ENCODE data around the gene APC. TPM values are rescaled to one million over a fixed set of nuclear protein-coding genes. Genes with fewer than 3 reads are reported as not detected.

APC gene
- total and polyA plus RNA-seq, 4 donors = 83.2 to 279 (median 137) TPM

DNA sequence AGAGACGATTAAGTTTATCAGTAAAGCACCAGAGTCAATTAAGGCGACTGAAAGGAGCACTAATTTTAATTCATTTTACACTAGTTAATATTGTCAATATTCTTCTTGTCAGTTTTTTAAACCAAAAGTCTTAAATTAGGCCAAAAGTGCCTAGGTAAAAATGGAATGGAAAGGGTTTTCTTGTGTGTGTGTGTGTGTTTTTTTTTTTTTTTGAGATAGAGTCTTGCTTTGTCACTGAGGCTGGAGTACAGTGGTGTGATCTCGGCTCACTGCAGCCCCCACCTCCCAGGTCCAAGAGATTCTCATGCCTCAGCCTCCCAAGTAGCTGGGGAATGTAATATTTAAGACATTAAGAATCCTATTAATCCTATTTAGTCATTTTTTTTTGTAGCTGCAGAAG is 3.1 kb upstream of the APC start:
- no CpG with 5 or more reads among the region's 3 CpGs for WGBS (ENCODE audit: insufficient coverage)
- H3K27ac ChIP-seq (ENCODE audit: low read depth, low read length) = no peak overlapping the region
- no peak overlapping the region for H3K4me3 ChIP-seq (ENCODE audit: low read depth, low read length)
- H3K36me3 ChIP-seq (ENCODE audit: control insufficient read depth, insufficient read depth, low read length) = peaks cover 3% of the 10 kb centered on the region
- peaks cover 24% of the 10 kb centered on the region for H3K4me1 ChIP-seq (ENCODE audit: control insufficient read depth, insufficient read depth, low read length)
- no peaks in the 10 kb centered on the region for H3K9me3 ChIP-seq (ENCODE audit: control insufficient read depth, insufficient read depth, low read length)
- no peak for DNase-seq (ENCODE audit: low read depth in 4 of 6, low spot score in 6 of 6)
- no peaks in the 10 kb centered on the region for H3K27me3 ChIP-seq (ENCODE audit: control insufficient read depth, insufficient read depth, low read length)

DNA sequence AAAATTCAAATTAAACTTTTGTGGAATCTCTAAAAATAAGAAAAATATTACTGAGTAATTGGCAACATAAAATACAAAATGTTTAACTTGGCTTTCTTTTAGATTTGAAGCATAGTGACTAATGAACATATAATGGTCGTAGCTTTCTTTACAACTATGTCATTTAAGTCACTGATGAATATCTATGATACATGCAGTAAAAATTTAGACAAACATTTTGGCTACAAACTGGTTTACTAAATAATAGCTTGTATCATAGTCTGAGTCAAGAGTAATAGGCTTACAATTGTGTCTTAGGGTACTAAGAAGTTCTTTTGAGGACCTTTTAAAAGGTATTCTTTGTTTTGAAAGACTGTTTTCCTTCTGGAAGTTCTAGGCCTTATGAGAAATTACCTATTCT is 2.0 kb upstream of the APC start:
- no peaks in the 10 kb centered on the region for H3K9me3 ChIP-seq (ENCODE audit: control insufficient read depth, insufficient read depth, low read length)
- peaks cover 27% of the 10 kb centered on the region for H3K4me1 ChIP-seq (ENCODE audit: control insufficient read depth, insufficient read depth, low read length)
- H3K4me3 ChIP-seq (ENCODE audit: low read depth, low read length) = no peak overlapping the region
- no peaks in the 10 kb centered on the region for H3K27me3 ChIP-seq (ENCODE audit: control insufficient read depth, insufficient read depth, low read length)
- no peak for DNase-seq (ENCODE audit: low read depth in 4 of 6, low spot score in 6 of 6)
- no peak overlapping the region for H3K27ac ChIP-seq (ENCODE audit: low read depth, low read length)
- no CpG with 5 or more reads among the region's 1 CpG for WGBS (ENCODE audit: insufficient coverage)
- H3K36me3 ChIP-seq (ENCODE audit: control insufficient read depth, insufficient read depth, low read length) = peaks cover 3% of the 10 kb centered on the region

DNA sequence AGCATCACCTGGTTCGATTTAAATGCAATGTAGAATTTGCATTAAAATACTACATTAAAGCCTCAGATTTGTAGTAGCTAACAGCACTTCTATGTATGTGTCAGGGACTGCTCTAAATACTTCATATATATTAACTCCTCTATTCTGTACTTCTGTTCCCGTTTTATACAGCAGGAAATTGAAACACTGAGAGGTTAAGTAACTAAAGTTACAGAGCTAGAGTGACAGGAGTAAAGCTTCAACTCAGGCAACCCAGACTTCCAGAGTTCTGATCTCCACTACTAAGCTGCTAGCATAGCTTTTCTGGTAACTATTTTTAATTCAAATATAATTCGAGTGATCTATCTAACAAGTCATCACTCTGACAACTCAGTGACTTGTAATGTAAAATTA is 619 bp upstream of the APC start:
- peak overlapping the region; percentile 96 for H3K27ac ChIP-seq (ENCODE audit: low read depth, low read length)
- H3K4me3 ChIP-seq (ENCODE audit: low read depth, low read length) = peak overlapping the region; percentile 91
- no peaks in the 10 kb centered on the region for H3K9me3 ChIP-seq (ENCODE audit: control insufficient read depth, insufficient read depth, low read length)
- no CpG with 5 or more reads among the region's 3 CpGs for WGBS (ENCODE audit: insufficient coverage)
- H3K27me3 ChIP-seq (ENCODE audit: control insufficient read depth, insufficient read depth, low read length) = no peaks in the 10 kb centered on the region
- peaks cover 19% of the 10 kb centered on the region for H3K4me1 ChIP-seq (ENCODE audit: control insufficient read depth, insufficient read depth, low read length)
- no peak for DNase-seq (ENCODE audit: low read depth in 4 of 6, low spot score in 6 of 6)
- H3K36me3 ChIP-seq (ENCODE audit: control insufficient read depth, insufficient read depth, low read length) = peaks cover 3% of the 10 kb centered on the region

DNA sequence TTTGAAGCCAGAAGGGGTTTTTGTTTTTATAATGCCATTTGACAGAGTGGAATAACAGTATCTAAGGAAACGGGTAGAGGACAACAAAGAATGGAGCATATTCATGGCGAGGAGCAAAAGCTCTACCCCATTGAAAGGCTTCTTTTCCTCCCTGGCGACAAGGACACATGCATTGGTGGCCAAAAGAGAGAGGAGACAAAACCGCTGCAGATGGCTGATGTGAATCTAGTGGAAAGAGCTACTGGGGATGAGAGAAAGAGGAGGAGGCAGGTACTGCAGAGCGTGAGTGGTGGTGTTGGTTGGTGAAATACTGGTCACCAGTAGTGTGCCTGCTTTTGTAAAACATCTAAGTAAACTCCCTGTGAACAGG is 491 bp downstream of the APC start:
- peak overlapping the region; percentile 96 for H3K27ac ChIP-seq (ENCODE audit: low read depth, low read length)
- DNase-seq (ENCODE audit: low read depth in 4 of 6, low spot score in 6 of 6) = peak in 3 of 6 donors; percentile 73 to 94 (median 74)
- peaks cover 3% of the 10 kb centered on the region for H3K36me3 ChIP-seq (ENCODE audit: control insufficient read depth, insufficient read depth, low read length)
- no peaks in the 10 kb centered on the region for H3K27me3 ChIP-seq (ENCODE audit: control insufficient read depth, insufficient read depth, low read length)
- no peaks in the 10 kb centered on the region for H3K9me3 ChIP-seq (ENCODE audit: control insufficient read depth, insufficient read depth, low read length)
- H3K4me1 ChIP-seq (ENCODE audit: control insufficient read depth, insufficient read depth, low read length) = peaks cover 19% of the 10 kb centered on the region
- H3K4me3 ChIP-seq (ENCODE audit: low read depth, low read length) = peak overlapping the region; percentile 91
- 0% methylated on average over 4 of the region's 5 CpGs for WGBS (ENCODE audit: insufficient coverage)

DNA sequence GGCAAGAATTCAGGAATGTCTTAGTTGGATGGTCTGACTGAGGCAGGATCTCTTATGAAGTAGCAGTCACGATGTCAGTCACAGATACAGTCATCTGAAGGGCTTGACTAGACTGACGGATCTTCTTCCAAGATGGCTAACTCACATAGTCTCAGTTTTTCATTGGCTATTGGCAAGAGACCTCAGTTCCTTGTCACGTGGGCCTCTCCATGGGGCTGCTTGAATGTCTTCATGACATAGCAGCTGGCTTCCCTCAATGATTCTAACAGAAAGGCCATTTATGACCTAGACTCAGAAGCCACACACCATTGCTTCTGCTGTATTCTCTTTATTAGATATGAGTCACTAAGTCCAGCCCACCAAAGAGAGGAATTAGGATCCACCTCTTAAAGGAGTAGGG is 4.7 kb downstream of the APC start:
- no peaks in the 10 kb centered on the region for H3K27me3 ChIP-seq (ENCODE audit: control insufficient read depth, insufficient read depth, low read length)
- no peak overlapping the region for H3K4me3 ChIP-seq (ENCODE audit: low read depth, low read length)
- no peaks in the 10 kb centered on the region for H3K9me3 ChIP-seq (ENCODE audit: control insufficient read depth, insufficient read depth, low read length)
- H3K4me1 ChIP-seq (ENCODE audit: control insufficient read depth, insufficient read depth, low read length) = peaks cover 8% of the 10 kb centered on the region
- DNase-seq (ENCODE audit: low read depth in 4 of 6, low spot score in 6 of 6) = peak in 1 of 6 donors; percentile 51
- H3K27ac ChIP-seq (ENCODE audit: low read depth, low read length) = peak overlapping the region; percentile 11
- 39% methylated on average over 3 of the region's 3 CpGs for WGBS (ENCODE audit: insufficient coverage)
- H3K36me3 ChIP-seq (ENCODE audit: control insufficient read depth, insufficient read depth, low read length) = no peaks in the 10 kb centered on the region

DNA sequence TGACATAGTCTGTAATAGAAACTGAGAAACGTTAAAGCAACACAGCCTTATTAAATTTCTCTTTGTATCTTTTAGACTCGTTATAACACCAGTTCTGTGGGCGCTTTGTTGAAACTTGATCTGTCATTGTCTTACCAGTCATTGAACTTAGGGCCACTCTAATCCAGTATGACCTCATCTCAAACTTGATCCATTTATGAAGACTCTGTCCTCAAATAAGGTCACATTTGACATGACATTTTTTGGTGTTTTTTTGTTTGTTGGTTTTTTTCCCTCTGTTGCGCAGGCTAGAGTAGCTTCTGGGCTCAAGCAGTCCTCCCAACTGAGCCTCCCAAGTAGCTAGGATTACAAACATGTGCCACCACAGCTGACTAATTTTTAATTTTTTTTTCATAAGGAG is 5.9 kb downstream of the APC start:
- H3K27ac ChIP-seq (ENCODE audit: low read depth, low read length) = no peak overlapping the region
- H3K4me1 ChIP-seq (ENCODE audit: control insufficient read depth, insufficient read depth, low read length) = peaks cover 2% of the 10 kb centered on the region
- no peaks in the 10 kb centered on the region for H3K9me3 ChIP-seq (ENCODE audit: control insufficient read depth, insufficient read depth, low read length)
- H3K4me3 ChIP-seq (ENCODE audit: low read depth, low read length) = no peak overlapping the region
- DNase-seq (ENCODE audit: low read depth in 4 of 6, low spot score in 6 of 6) = no peak
- WGBS (ENCODE audit: insufficient coverage) = 93% methylated on average over 3 of the region's 4 CpGs
- H3K27me3 ChIP-seq (ENCODE audit: control insufficient read depth, insufficient read depth, low read length) = no peaks in the 10 kb centered on the region
- H3K36me3 ChIP-seq (ENCODE audit: control insufficient read depth, insufficient read depth, low read length) = peaks cover 2% of the 10 kb centered on the region

DNA sequence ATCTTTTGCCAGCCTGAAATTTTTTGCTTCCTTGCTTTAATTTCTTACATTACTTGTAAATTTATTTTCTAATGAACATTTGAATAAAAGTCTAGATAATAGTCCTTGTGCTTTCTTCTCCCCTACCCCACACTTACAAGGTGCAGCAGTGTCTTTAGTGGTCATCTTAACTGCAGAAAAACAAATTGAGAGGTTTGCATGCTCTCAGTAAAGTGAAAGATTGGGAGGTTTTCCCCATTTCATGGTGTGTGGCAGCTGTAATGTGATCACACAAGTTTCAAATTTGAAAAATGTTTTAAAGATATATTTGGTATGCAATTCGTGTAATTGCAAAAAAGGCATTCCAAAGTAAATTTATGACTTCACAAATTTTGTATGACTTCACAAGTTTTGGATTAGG is 14.7 kb downstream of the APC start:
- no CpG with 5 or more reads among the region's 1 CpG for WGBS (ENCODE audit: insufficient coverage)
- Histone ChIP-seq H3K4me1 (ENCODE audit: control insufficient read depth, insufficient read depth, low read length) (no peaks in the 10 kb centered on the region), H3K9me3 (ENCODE audit: control insufficient read depth, insufficient read depth, low read length) (no peaks in the 10 kb centered on the region), H3K27me3 (ENCODE audit: control insufficient read depth, insufficient read depth, low read length) (no peaks in the 10 kb centered on the region), H3K27ac (ENCODE audit: low read depth, low read length) (no peak overlapping the region), H3K36me3 (ENCODE audit: control insufficient read depth, insufficient read depth, low read length) (peaks cover 9% of the 10 kb centered on the region), H3K4me3 (ENCODE audit: low read depth, low read length) (no peak overlapping the region)
- no peak for DNase-seq (ENCODE audit: low read depth in 4 of 6, low spot score in 6 of 6)

DNA sequence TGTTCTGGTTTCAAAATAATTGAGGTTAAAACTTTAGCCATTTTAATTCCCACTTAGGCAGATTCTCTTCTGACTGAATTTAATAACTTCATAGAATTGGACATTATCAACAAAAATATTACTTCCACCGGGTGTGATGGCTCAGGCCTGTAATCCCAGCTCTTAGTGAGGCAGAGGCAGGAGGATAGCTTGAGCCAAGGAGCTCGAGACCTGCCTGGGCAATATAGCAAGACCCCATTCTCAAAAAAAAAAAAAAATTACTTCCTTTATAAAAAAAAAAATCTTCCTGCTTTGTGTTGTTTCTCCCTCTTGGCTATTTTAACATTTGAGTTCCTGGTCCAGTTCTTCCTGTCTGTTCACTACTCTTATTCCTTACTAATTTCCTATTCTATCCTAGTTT is 18.0 kb downstream of the APC start:
- peaks cover 12% of the 10 kb centered on the region for H3K36me3 ChIP-seq (ENCODE audit: control insufficient read depth, insufficient read depth, low read length)
- H3K4me1 ChIP-seq (ENCODE audit: control insufficient read depth, insufficient read depth, low read length) = no peaks in the 10 kb centered on the region
- H3K27me3 ChIP-seq (ENCODE audit: control insufficient read depth, insufficient read depth, low read length) = no peaks in the 10 kb centered on the region
- H3K27ac ChIP-seq (ENCODE audit: low read depth, low read length) = peak overlapping the region; percentile 25
- 80% methylated on average over 1 of the region's 2 CpGs for WGBS (ENCODE audit: insufficient coverage)
- no peaks in the 10 kb centered on the region for H3K9me3 ChIP-seq (ENCODE audit: control insufficient read depth, insufficient read depth, low read length)
- no peak overlapping the region for H3K4me3 ChIP-seq (ENCODE audit: low read depth, low read length)
- DNase-seq (ENCODE audit: low read depth in 4 of 6, low spot score in 6 of 6) = no peak

DNA sequence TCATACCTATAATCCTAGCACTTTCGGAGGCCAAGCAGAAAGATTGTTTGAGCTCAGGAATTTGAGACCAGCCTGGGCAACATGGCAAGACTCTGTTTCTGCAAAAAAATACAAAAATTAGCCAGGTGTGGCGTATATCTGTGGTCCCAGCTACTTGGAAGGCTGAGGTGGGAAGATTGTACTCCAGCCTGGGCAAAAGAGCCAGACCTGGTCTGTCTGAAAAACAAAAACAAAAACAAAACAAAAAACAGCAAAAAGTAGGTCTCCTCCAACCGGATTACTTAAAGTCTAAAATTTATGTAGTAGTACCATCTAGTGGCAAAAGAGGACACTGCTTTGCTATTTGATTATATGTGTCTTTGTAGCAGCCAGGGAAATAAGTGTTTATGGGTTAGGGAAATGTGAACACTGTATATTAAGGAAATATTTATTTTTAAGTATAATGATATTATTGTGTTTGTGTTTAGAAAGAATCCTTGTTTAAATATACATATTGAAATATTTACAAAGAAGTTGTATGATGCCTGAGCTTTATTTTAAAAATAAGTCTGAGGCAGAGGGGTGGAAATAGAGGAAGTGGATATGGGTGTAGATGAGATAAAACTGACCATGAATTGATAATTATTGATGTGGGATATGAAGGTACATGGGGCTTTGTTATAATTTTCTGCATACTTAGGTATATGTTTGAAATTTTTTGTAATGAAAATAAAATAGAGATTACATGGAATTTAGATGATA is 20.0 kb downstream of the APC start:
- Histone ChIP-seq H3K9me3 (ENCODE audit: control insufficient read depth, insufficient read depth, low read length) (no peaks in the 10 kb centered on the region), H3K4me1 (ENCODE audit: control insufficient read depth, insufficient read depth, low read length) (no peaks in the 10 kb centered on the region), H3K36me3 (ENCODE audit: control insufficient read depth, insufficient read depth, low read length) (peaks cover 14% of the 10 kb centered on the region), H3K4me3 (ENCODE audit: low read depth, low read length) (no peak overlapping the region), H3K27ac (ENCODE audit: low read depth, low read length) (peak overlapping the region; percentile 62), H3K27me3 (ENCODE audit: control insufficient read depth, insufficient read depth, low read length) (no peaks in the 10 kb centered on the region)
- WGBS (ENCODE audit: insufficient coverage) = 49% methylated on average over 2 of the region's 3 CpGs
- peak in 5 of 6 donors; percentile 54 to 94 (median 70) for DNase-seq (ENCODE audit: low read depth in 4 of 6, low spot score in 6 of 6)

DNA sequence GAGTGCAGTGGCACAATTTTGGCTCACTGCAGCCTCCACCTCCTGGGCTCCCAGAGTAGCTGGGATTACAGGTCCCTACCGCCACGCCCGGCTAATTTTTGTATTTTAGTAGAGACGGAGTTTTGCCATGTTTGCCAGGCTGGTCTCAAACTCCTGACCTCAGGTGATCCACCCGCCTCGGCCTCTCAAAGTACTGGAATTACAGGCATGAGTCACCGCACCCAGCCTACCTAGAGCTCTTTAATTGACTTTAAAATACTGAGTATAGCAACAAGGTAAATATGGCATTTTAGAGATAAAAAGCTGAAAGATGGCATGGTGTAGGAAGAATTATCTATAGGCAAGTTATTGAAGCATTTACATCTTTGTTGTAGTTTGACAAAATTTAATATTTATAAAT is 21.0 kb downstream of the APC start:
- H3K9me3 ChIP-seq (ENCODE audit: control insufficient read depth, insufficient read depth, low read length) = no peaks in the 10 kb centered on the region
- no peak for DNase-seq (ENCODE audit: low read depth in 4 of 6, low spot score in 6 of 6)
- H3K36me3 ChIP-seq (ENCODE audit: control insufficient read depth, insufficient read depth, low read length) = peaks cover 15% of the 10 kb centered on the region
- no peak overlapping the region for H3K4me3 ChIP-seq (ENCODE audit: low read depth, low read length)
- H3K27me3 ChIP-seq (ENCODE audit: control insufficient read depth, insufficient read depth, low read length) = no peaks in the 10 kb centered on the region
- H3K27ac ChIP-seq (ENCODE audit: low read depth, low read length) = no peak overlapping the region
- 100% methylated on average over 3 of the region's 7 CpGs for WGBS (ENCODE audit: insufficient coverage)
- H3K4me1 ChIP-seq (ENCODE audit: control insufficient read depth, insufficient read depth, low read length) = no peaks in the 10 kb centered on the region

All from spinal cord (tissue), 10 donors.